GM06990 (cell line): ENCODE measurements around the gene AUTS2.

Source experiments
- DNase-seq: peaks from one replicate; pipeline ENCODE4 v3.0.0-alpha.2; 2011; ENCODE audit not compliant: insufficient read length; ENCODE audit errors: extremely low read depth
- H3K27me3 ChIP-seq: replicated peaks from 2 replicates; pipeline ENCODE4 v1.6.0; 2011; ENCODE audit warnings: low read length; ENCODE audit not compliant: control insufficient read depth, insufficient read depth
- H3K36me3 ChIP-seq: 2 replicates; pipeline ENCODE4 v1.5.1; 2011; ENCODE audit warnings: low read length; ENCODE audit not compliant: control insufficient read depth, insufficient read depth
- H3K4me3 ChIP-seq: replicated peaks from 2 replicates; pipeline ENCODE4 v1.5.1; 2011; ENCODE audit warnings: low read depth, mild to moderate bottlenecking, control low read depth, low read length
- CTCF ChIP-seq: IDR thresholded peaks from 2 replicates; pipeline ENCODE4 v1.5.1; 2011; ENCODE audit warnings: low read length, control low read depth, mild to moderate bottlenecking, inconsistent platforms; ENCODE audit not compliant: insufficient read depth, poor library complexity, severe bottlenecking

AUTS2 gene

GRCh38 chr7:70481570-70482123 lies 883.4 kb downstream of the AUTS2 start:
- no peak for TF ChIP-seq CTCF
- no peaks in the 10 kb centered on the region for H3K27me3 ChIP-seq
- no peak for DNase-seq
- no peaks in the 10 kb centered on the region for H3K36me3 ChIP-seq
- no peak overlapping the region for H3K4me3 ChIP-seq

GRCh38 chr7:70484255-70484654 lies 886.0 kb downstream of the AUTS2 start:
- H3K27me3 ChIP-seq: no peaks in the 10 kb centered on the region
- no peak for TF ChIP-seq CTCF
- no peak overlapping the region for H3K4me3 ChIP-seq
- H3K36me3 ChIP-seq: no peaks in the 10 kb centered on the region
- no peak for DNase-seq

DNA sequence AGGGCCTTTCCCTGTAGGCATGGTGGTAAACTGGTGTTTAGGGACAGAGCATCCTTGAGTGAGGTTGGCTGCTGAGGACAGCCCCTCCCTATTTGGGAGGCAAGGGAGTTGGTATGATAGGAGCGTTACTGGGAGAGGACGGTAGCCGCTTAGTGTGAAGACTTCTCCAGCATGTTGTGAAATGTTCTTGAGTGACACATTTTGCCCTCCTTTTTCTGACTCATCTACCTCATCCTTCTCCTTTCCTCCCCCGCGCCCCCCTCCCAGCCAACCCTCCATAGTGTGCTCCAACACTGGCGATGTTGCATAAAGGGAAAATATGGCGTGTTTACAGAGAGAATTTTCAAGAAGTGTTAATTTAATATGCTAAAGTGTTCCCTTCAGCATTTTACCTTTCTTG lies 888.7 kb downstream of the AUTS2 start:
- no peak for TF ChIP-seq CTCF
- Histone ChIP-seq H3K27me3 (no peaks in the 10 kb centered on the region), H3K4me3 (no peak overlapping the region), H3K36me3 (no peaks in the 10 kb centered on the region)
- no peak for DNase-seq

DNA sequence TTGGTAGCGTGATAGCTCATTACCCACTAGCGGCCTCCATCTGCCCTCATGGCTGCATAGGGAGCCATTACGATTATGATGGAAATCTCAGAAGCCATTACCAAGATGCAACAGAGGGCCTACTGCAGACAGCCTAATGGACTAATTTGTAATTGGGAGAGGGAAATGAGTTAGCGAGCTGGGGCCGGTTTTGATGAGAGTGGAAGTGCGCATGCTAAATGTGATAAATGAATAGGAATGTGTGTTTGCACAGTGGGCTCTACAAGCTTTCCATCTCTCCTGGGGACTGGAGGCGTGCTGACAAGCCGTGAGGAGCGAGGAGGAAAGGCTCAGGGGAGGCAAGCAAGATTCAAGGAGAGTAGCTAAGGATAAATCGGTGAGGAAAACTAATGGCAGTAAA lies 889.2 kb downstream of the AUTS2 start:
- no peaks in the 10 kb centered on the region for H3K27me3 ChIP-seq
- H3K36me3 ChIP-seq: no peaks in the 10 kb centered on the region
- TF ChIP-seq CTCF: no peak
- H3K4me3 ChIP-seq: no peak overlapping the region
- DNase-seq: no peak

- no peaks in the 10 kb centered on the region for H3K36me3 ChIP-seq
- no peak for DNase-seq
- no peak for TF ChIP-seq CTCF
- no peak overlapping the region for H3K4me3 ChIP-seq
- no peaks in the 10 kb centered on the region for H3K27me3 ChIP-seq
These were observed 889.6 kb downstream of the AUTS2 start for GRCh38 chr7:70487886-70488285.

GRCh38 chr7:70489813-70490212 lies 891.5 kb downstream of the AUTS2 start:
- no peaks in the 10 kb centered on the region for H3K36me3 ChIP-seq
- H3K27me3 ChIP-seq: no peaks in the 10 kb centered on the region
- H3K4me3 ChIP-seq: no peak overlapping the region
- no peak for TF ChIP-seq CTCF
- no peak for DNase-seq
